GM21447 (cell line): ENCODE measurements around the gene NFKB1.
"Not testable (repeated sequence)": the region's sequence is repeated elsewhere in the genome, so short reads cannot be mapped to it uniquely, and the experiment has no call there.

Experiments used
- ATAC-seq: cut with Tn5 transposase; IDR thresholded peaks from one replicate; pipeline ENCODE4 v1.9.1; 2021; ENCODE audit not compliant: unreplicated experiment

Gene NFKB1

GRCh38 chr4:102564399-102565059, 63.4 kb downstream of the NFKB1 start:
- ATAC-seq: peak; percentile 90

DNA sequence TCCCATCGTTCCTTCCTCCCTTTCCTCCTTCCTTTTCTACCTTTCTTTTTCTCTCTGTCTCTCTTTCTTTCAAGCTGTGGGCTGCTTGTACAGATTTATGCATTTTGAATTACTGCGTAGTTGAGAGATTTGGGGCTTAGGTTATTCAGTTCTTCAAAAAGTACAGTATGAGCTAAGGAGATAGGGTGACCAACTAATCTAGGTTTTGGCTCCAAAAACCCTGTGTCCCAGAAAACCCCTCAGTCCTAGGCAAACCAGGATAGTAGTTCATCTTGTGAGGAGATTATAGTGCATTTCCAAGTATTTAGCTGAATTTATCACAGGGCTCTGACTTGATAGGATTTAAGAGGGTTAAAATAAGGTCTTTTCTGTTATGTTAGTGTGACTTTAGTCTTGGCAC, 64.5 kb downstream of the NFKB1 start:
- no peak for ATAC-seq

DNA sequence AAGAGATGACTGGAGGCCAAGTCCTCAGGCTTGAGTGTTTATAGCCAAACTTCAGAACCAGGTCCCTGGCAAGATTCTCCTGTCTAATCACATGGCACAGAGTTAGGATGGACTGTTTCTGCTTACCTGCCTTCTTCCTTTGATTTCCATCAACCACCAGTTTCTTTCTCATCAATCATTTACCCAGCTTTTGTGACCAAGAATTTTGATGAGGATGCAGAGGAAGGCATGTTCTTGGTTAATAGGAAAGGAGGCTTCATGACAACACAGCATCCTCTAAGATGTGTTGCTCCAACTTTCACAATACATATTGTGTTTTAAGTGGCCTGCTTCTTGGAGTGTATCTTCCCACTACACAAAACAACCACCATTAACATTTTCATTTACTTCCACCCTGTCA, 65.3 kb downstream of the NFKB1 start:
- no peak for ATAC-seq

- no peak for ATAC-seq
Observed at GRCh38 chr4:102567427-102567826, 66.3 kb downstream of the NFKB1 start.

- no peak for ATAC-seq
Observed at GRCh38 chr4:102569200-102569599, 68.0 kb downstream of the NFKB1 start.

DNA sequence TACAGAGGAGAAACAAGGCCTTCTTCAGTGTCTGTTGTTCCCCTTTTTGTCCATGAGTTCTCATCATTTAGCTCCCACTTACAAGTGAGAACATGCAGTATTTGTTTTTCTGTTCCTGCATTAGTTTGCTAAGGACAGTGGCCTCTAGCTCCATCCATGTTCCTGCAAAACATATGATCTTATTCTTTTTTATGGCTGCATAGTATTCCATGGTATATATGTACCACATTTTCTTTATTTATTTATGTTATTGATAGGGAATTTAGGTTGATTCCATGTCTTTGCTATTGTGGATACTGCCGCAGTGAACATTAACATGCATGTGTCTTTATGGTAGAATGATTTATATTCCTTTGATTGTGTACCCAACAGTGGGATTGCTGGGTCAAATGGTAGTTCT, 69.1 kb downstream of the NFKB1 start:
- ATAC-seq: not testable (repeated sequence)

DNA sequence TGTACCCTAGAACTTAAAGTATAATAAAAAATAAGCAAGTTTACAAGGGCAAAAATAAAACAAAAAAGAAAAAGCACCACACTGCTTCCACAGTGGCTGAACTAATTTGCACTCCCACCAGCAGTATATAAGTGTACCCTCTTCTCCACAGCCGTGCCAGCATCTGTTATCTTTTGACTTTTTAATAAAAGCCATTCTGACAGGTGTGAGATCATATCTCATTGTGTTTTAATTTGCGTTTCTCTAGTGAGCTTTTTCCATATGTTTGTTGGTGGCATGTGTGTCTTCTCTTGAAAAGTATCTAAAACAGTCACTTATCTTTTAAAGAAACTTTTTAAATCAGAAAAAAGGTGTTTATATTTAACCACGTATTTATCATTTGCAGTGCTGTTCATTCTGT, 71.3 kb downstream of the NFKB1 start:
- ATAC-seq: no peak

GRCh38 chr4:102574317-102574716, 73.2 kb downstream of the NFKB1 start:
- no peak for ATAC-seq

- ATAC-seq: no peak
Observed at GRCh38 chr4:102575369-102576129, 74.4 kb downstream of the NFKB1 start.

DNA sequence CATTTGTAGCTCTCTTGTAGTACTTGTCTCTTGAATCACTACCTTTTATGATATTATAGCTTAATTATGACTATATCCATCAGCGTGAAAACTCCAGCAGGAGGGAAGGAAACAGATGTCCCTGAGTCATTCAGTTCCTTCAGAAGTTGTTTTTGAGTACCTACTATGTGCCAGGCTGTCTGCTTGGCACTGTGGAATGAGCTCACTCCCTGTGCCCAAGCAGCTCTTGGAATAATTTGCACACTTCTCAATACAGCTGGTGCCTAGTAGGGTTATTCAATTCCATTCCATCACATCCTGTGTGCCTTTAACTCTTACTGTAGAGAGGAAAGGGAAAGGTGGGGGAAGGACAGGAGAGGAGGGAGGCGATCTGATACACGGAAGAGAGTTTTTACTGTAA, 77.1 kb downstream of the NFKB1 start:
- ATAC-seq: no peak

- ATAC-seq: no peak
Observed at GRCh38 chr4:102578819-102579218, 77.7 kb downstream of the NFKB1 start.

DNA sequence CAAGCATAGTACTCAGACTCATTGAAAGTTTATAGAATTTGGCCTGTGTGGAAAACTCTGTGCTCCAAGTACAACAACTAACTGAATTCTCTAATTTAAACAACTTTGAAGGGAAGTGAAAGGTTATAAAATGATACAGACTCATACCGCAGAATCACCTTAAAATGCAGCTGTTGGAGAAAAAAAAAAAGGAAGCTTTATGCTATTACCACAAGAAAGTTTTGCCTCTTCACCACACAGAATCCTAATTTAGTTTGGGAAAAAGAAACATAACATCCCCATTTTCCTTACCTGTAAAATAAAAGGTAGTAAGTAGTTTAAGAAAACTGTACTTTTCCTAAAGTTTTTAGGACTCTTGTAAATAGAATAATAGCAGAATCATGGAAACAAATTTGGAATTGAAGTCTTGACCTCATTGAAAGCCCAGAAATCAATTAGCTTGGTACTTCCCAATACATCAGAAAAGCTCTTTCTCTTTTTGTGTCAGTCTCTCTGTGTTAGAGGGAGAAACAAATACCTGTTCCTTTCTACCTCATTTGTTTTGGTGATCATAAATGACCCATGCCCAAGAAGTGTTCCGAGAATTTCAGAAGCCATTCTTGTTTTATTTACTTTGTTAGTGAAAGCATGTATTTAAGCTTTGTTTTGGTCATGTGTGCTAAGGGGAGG, 78.8 kb downstream of the NFKB1 start:
- no peak for ATAC-seq

DNA sequence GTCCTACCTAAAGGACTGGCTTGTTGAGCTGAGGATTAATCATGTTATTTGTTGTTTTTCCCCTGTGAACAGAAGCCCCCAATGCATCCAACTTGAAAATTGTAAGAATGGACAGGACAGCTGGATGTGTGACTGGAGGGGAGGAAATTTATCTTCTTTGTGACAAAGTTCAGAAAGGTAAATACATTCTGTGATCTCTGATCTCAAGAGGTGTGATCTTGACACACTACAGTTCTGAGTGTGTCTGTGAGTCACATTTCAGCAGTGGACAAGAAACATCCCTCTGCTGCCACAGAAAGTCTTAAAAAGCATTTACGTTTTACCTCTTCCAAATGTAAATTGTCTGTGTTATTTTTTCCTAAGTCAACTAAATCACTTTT, 79.3 kb downstream of the NFKB1 start:
- no peak for ATAC-seq

DNA sequence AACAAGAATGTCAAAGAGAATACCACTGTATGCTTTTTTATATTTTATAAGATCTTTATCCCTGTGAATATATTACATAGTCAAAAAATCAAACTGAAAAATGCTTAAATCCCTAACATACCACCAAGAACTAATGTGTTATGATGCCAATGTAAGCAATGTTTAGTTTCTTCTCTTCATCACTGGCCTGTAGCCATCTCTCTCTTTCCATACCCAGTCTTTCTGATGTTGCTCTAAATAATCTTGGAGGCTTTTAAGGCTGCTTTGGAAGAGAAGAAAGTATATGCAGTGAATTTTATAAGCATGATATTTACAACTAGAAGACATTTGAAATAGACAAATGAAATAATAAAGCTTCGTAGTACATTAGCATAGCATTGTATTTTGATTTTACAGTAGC, 82.9 kb downstream of the NFKB1 start:
- no peak for ATAC-seq

GRCh38 chr4:102585329-102585728, 84.2 kb downstream of the NFKB1 start:
- no peak for ATAC-seq

DNA sequence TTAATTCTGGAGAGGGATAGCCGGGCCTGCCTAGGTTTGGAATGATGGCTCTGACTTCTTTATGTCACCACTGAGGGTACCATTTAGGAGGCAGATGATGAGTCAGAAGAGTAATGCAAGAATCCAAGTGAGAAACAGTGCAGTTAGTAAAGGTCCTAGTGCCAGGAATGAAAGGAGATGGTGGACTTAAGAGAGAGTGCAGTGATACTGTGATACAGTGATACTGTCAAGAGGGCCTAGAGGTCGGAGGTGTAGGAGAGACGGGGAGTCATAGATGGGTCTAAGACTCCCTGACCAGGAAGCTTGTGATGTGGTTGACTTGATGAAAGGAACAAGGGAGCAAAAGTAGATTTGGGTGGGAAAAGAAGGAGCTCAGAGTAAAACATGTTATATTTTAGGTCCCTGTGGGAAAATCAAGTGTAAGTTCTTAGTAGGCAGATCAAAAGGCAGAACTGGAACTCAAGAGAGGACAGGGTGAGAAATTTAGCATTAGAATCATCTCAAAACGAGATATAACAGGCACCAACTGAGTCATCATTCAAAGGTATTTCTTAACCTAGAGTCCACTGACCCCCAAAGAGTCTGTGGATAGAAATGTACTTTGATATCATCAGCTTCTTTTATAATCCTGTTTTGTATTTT, 85.0 kb downstream of the NFKB1 start:
- ATAC-seq: peak; percentile 44

DNA sequence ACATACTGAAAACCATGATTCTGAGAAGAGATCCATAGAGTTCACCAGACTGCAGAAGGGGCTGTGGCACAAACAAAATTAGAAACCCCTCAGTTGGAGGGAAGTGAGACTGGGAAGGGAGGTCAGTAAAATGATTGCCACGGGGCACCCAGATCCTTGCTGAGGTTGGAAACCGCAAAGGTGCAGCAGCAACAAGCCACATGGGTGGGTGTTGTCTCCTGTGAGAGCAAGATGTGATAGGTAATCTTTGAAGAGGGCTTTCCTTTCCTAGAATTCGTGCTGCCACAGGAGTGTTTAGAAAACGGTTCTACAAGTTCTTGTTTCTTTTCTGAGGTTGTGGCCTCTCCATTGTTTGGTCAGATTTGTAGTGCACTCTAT, 85.5 kb downstream of the NFKB1 start:
- ATAC-seq: peak; percentile 45

DNA sequence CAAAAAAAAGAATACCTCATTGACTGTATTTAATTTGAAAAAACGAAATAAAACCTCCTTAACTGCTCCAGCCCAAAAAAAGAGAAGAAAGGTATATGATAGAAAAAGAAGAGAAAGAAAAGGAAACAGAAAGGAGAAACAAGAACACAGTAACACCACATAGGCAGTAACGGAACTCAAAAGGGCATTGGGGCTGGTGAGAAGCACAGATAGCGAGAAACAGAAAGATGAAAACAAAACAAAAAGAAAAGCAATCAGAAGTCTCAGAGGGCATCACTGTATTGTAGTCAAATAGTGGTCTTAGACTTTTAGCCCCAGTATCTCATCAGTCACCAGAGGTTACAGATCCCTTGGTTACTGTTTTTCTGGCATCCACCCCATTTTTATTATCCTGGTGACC, 88.6 kb downstream of the NFKB1 start:
- no peak for ATAC-seq

GRCh38 chr4:102592256-102592655, 91.1 kb downstream of the NFKB1 start:
- no peak for ATAC-seq

DNA sequence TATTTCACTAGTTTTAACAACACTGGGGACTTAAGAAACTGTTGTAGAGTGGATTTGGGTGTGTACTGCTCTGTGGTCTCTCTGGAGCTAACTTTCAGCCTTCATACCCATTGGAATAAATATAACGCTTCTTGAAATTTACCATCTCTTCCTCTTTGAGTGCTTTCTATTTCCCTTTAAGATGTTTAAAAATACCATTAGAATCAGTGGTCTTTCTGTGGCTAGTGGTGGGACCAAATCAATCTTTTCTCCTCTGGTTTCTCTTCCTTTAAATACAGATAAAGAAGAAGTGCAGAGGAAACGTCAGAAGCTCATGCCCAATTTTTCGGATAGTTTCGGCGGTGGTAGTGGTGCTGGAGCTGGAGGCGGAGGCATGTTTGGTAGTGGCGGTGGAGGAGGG, 92.0 kb downstream of the NFKB1 start:
- no peak for ATAC-seq

DNA sequence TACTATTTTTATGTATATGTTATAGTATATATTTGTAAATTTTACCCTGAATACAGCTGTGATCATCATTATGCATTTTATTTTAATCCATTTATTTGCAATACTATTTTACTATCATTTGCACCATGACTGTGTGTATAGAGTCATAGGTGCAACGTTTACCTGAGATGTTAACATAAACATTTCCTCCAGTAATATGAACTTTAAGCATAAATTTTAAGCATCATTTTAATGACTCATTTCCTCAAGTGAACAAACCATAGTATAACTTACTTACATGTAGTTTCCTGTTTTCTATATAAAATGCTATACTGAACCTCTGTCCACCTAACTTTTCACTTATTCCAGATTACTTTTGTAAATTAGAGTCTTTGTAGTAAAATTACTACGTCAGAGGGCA, 92.8 kb downstream of the NFKB1 start:
- no peak for ATAC-seq

GRCh38 chr4:102596532-102596931, 95.4 kb downstream of the NFKB1 start:
- no peak for ATAC-seq
